NT2/D1 (cell line): ENCODE data around the gene KRTAP5-10.
"Not testable (repeated sequence)": the region's sequence is repeated elsewhere in the genome, so short reads cannot be mapped to it uniquely, and the experiment has no call there.

Source experiments
- DNase-seq: peaks from one replicate; pipeline ENCODE4 v3.0.0-alpha.2; 2011; ENCODE audit warnings: low read depth, low spot score
- H3K27me3 ChIP-seq: 2 replicates; pipeline ENCODE4 v1.6.0; 2011; ENCODE audit warnings: mild to moderate bottlenecking; ENCODE audit not compliant: insufficient read length, insufficient read depth
- H3K36me3 ChIP-seq: 2 replicates; pipeline ENCODE4 v1.6.1; 2011; ENCODE audit warnings: mild to moderate bottlenecking, low read length, mixed read lengths; ENCODE audit not compliant: insufficient read depth, insufficient read length
- H3K4me1 ChIP-seq: 2 replicates; pipeline ENCODE4 v1.5.1; 2011; ENCODE audit not compliant: insufficient read depth, insufficient read length
- H3K4me3 ChIP-seq: 2 replicates; pipeline ENCODE4 v1.5.1; 2011; ENCODE audit warnings: low read depth; ENCODE audit not compliant: insufficient read length
- H3K9ac ChIP-seq: 2 replicates; pipeline ENCODE4 v1.6.0; 2011; ENCODE audit warnings: low read depth; ENCODE audit not compliant: insufficient read length
- H3K9me3 ChIP-seq: 2 replicates; pipeline ENCODE4 v1.5.1; 2011; ENCODE audit warnings: mild to moderate bottlenecking, low read length; ENCODE audit not compliant: insufficient read depth
- SUZ12 ChIP-seq: IDR thresholded peaks from 2 replicates; pipeline ENCODE4 v1.6.1; 2011; ENCODE audit not compliant: insufficient read length, insufficient read depth; ENCODE audit errors: extremely low read depth
- YY1 ChIP-seq: IDR thresholded peaks from 2 replicates; pipeline ENCODE4 v1.6.1; 2011; ENCODE audit not compliant: insufficient read length, insufficient read depth
- ZNF274 ChIP-seq: IDR thresholded peaks from 2 replicates; pipeline ENCODE4 v1.6.1; 2011; ENCODE audit warnings: mild to moderate bottlenecking, low read depth, low read length

Gene KRTAP5-10

GRCh38 chr11:71580057-71581003 lies 15.0 kb downstream of the KRTAP5-10 start:
- Histone ChIP-seq H3K36me3 (no peaks in the 10 kb centered on the region), H3K27me3 (no peaks in the 10 kb centered on the region), H3K9me3 (no peaks in the 10 kb centered on the region), H3K4me3 (no peak overlapping the region), H3K4me1 (no peaks in the 10 kb centered on the region), H3K9ac (no peak overlapping the region)
- peak; percentile 18 for DNase-seq
- no peak for TF ChIP-seq YY1

DNA sequence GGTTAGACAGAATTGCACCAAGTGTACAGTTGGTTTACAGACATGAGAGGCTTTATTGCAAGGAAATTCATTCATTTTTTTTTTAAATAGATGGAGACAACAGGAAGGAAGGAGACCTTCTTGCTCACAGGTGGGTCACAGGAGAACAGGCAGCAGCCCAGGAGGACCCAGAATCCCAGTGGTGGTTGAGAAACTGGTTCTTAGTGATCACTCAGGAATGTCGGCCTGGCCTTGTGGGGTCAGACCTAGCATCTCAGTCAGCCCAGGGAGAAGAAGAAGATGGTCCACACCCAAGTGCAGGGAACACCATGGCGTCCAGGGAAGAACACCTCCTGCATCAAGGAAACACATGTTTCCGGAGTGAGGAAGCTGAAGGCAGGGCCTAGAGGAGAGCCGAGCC lies 16.5 kb downstream of the KRTAP5-10 start:
- Histone ChIP-seq H3K36me3 (no peaks in the 10 kb centered on the region), H3K4me1 (no peaks in the 10 kb centered on the region), H3K4me3 (no peak overlapping the region), H3K9me3 (no peaks in the 10 kb centered on the region), H3K27me3 (no peaks in the 10 kb centered on the region), H3K9ac (no peak overlapping the region)
- TF ChIP-seq ZNF274 (no peak), YY1 (no peak), SUZ12 (no peak)
- no peak for DNase-seq

GRCh38 chr11:71582309-71582895 lies 17.0 kb downstream of the KRTAP5-10 start, which contains the start of gene KRTAP5-11:
TSS of gene KRTAP5-11 (minus strand) at chr11:71582875. CDS start at chr11:71582837, 38 bp downstream.
- DNase-seq, result no peak
- Histone ChIP-seq H3K9ac (no peak within 1 kb of the TSS), H3K27me3 (no peaks in the 10 kb centered on the region)

GRCh38 chr11:71582969-71583368 lies 17.6 kb downstream of the KRTAP5-10 start:
- H3K9ac ChIP-seq, H3K4me3 ChIP-seq, H3K27me3 ChIP-seq, H3K9me3 ChIP-seq, H3K4me1 ChIP-seq, H3K36me3 ChIP-seq, DNase-seq: not testable (repeated sequence)

More at GRCh38 chr11:71582309-71582895, 17.0 kb downstream of the KRTAP5-10 start, which contains the start of gene KRTAP5-11:
- TF ChIP-seq YY1 (no peak), ZNF274 (no peak), SUZ12 (no peak)
- H3K4me1 ChIP-seq, result no peaks in the 10 kb centered on the region
- H3K9me3 ChIP-seq, result no peaks in the 10 kb centered on the region
- no peaks in the 10 kb centered on the region for H3K36me3 ChIP-seq
- no peak within 1 kb of the TSS for H3K4me3 ChIP-seq

GRCh38 chr11:71585673-71586072 lies 20.3 kb downstream of the KRTAP5-10 start:
- not testable (repeated sequence) for H3K9me3 ChIP-seq, H3K27me3 ChIP-seq, H3K9ac ChIP-seq, H3K4me1 ChIP-seq, H3K4me3 ChIP-seq, H3K36me3 ChIP-seq, DNase-seq

DNA sequence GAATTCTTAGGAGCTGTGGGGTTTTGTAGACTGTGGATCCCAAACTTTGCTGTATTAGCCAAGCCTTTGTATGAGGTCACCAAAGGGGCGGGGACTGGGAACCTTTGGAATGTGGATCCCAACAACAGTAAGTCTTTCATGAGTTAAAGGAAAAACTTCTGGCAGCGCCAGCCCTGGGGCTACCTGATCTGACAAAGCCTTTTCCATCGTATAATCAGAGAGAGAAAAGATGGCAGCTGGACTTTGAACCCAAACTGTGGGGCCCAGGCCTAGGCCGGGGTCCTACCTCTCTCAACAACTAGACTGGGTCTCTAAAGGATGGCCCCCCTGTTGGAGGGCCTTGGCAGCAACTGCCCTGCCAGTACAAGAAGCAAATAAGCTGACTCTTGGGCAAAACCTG lies 23.0 kb downstream of the KRTAP5-10 start:
- H3K36me3 ChIP-seq, H3K27me3 ChIP-seq, DNase-seq, H3K9ac ChIP-seq, H3K4me1 ChIP-seq, H3K4me3 ChIP-seq, H3K9me3 ChIP-seq: not testable (repeated sequence)

- H3K4me1 ChIP-seq, H3K9me3 ChIP-seq, H3K9ac ChIP-seq, H3K4me3 ChIP-seq, H3K27me3 ChIP-seq, H3K36me3 ChIP-seq, DNase-seq: not testable (repeated sequence)
Measured at GRCh38 chr11:71588822-71589545, 23.6 kb downstream of the KRTAP5-10 start.

GRCh38 chr11:71589546-71589920 lies 24.2 kb downstream of the KRTAP5-10 start:
- DNase-seq, H3K9ac ChIP-seq, H3K27me3 ChIP-seq, H3K4me3 ChIP-seq, H3K9me3 ChIP-seq, H3K4me1 ChIP-seq, H3K36me3 ChIP-seq: not testable (repeated sequence)

- not testable (repeated sequence) for H3K9me3 ChIP-seq, DNase-seq, H3K4me1 ChIP-seq, H3K4me3 ChIP-seq, H3K9ac ChIP-seq, H3K36me3 ChIP-seq
- H3K27me3 ChIP-seq, result peaks cover 23% of the 10 kb centered on the region
Measured at GRCh38 chr11:71603221-71603620, 37.9 kb downstream of the KRTAP5-10 start.

DNA sequence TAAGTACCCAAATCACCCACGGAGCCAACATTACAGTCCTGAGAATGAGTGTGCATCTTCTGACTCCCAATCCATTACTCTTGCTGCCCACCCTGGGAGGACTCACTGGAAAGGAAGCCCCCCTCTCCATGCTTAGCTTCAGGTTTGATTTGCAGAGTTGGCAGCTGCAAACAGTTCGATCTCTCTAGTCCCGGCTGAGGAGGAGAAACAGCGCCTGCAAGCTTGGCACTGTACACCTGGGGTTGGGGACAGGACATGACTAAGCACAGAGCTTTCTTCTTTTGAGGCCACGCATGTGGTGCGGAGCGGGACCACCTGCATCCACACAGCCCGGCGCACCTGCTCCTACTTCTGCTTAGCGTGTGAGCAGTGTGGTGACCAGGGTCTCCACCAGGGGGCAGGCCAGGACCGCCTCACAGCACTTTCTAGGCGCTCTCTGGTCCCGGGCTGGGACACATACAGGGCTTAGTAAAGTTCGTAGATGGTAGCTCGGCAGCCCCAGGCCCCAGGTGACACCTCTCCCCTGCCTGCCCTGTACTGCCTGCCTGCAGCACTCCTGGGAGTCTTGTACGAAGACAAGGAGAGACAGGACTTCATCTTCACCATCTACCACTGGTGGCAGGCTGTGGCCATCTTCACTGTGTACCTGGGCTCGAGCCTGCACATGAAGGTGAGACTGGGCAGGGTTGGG lies 39.6 kb downstream of the KRTAP5-10 start:
- DNase-seq, H3K9me3 ChIP-seq, H3K4me3 ChIP-seq, H3K36me3 ChIP-seq, H3K4me1 ChIP-seq, H3K9ac ChIP-seq: not testable (repeated sequence)
- H3K27me3 ChIP-seq, result peaks cover 23% of the 10 kb centered on the region
